Gastroesophageal sphincter (tissue), 4 donors: ENCODE results near the gene RFTN1. TPM values are rescaled to one million over a fixed set of nuclear protein-coding genes. Genes with fewer than 3 reads are reported as not detected.
A peak's percentile ranks its signal among the peaks of the same experiment; 100 is the strongest.

Source experiments
- ATAC-seq: fragments of 150-250 bp; one replicate; pipeline ENCODE4 v1.9.1; 2016; ENCODE audit warnings: mild to moderate bottlenecking, moderate library complexity
- H3K27ac ChIP-seq, 4 donors: fragments of 200-600 bp; sonication (generic) in 3 of 4; 1 replicate in 3 of 4; 2 replicates in 1 of 4; pipeline ENCODE4 v1.5.1; 2016 to 2019
- H3K27me3 ChIP-seq: fragments of 200-600 bp; sonication (generic); one replicate; pipeline ENCODE4 v1.5.1; 2019
- H3K36me3 ChIP-seq, 2 donors: fragments of 200-600 bp; sonication (generic); one replicate each; pipeline ENCODE4 v1.5.1; 2019; ENCODE audit warnings: control low read depth in 1 of 2
- H3K4me1 ChIP-seq, 3 donors: fragments of 200-600 bp; sonication (generic); 1 replicate in 2 of 3; 2 replicates in 1 of 3; pipeline ENCODE4 v1.5.1; 2016 to 2019; ENCODE audit warnings: control low read depth in 2 of 3
- H3K4me3 ChIP-seq, 2 donors: fragments of 200-600 bp; sonication (generic); one replicate each; pipeline ENCODE4 v1.5.1; 2019; ENCODE audit warnings: mild to moderate bottlenecking in 1 of 2, moderate library complexity in 1 of 2
- H3K9me3 ChIP-seq, 3 donors: fragments of 200-600 bp; sonication (generic); one replicate each; pipeline ENCODE4 v1.5.1; 2017 to 2019; ENCODE audit warnings: control low read depth in 2 of 3
- EP300 ChIP-seq: sonication (generic); formaldehyde crosslinking; IDR thresholded peaks from one replicate; pipeline ENCODE4 v1.6.1; 2017; ENCODE audit warnings: antibody characterized with exemption, mild to moderate bottlenecking
- POLR2A ChIP-seq, 2 donors: fragments of 450-650 bp; IDR thresholded peaks; one replicate each; pipeline ENCODE4 v1.6.1; 2017; ENCODE audit warnings: antibody characterized with exemption in 2 of 2, mild to moderate bottlenecking in 2 of 2, moderate library complexity in 1 of 2
- POLR2AphosphoS5 ChIP-seq: sonication (generic); formaldehyde crosslinking; IDR thresholded peaks from one replicate; pipeline ENCODE4 v1.6.1; 2017; ENCODE audit warnings: antibody characterized with exemption
- WGBS, 2 donors: methylation state at CpG; one replicate each; pipeline ENCODE4 v1.1.5; 2018; ENCODE audit warnings: low coverage in 1 of 2; 5-methylcytosine and 5-hydroxymethylcytosine counted together
- total RNA-seq, 4 donors: library from RNA; depleted of rRNA; stranded (reverse); fragments of >200 nt; gene quantifications; one replicate each; pipeline ENCODE4 v1.1.0, GENCODE V29; 2016
- TF ChIP-seq, protein P1 (sequence below), 4 experiments: fragments of 200-600 bp in 2 of 4; fragments of 450-650 bp in 2 of 4; sonication (generic) in 1 of 4; IDR thresholded peaks; one replicate each; pipeline ENCODE4 v1.5.1; 2017 to 2019; ENCODE audit warnings: antibody characterized with exemption in 4 of 4, mild to moderate bottlenecking in 2 of 4, moderate library complexity in 2 of 4

RFTN1 gene
- total RNA-seq, 4 donors from 2014 or later: 30.6 to 110 (median 68.2) TPM

DNA sequence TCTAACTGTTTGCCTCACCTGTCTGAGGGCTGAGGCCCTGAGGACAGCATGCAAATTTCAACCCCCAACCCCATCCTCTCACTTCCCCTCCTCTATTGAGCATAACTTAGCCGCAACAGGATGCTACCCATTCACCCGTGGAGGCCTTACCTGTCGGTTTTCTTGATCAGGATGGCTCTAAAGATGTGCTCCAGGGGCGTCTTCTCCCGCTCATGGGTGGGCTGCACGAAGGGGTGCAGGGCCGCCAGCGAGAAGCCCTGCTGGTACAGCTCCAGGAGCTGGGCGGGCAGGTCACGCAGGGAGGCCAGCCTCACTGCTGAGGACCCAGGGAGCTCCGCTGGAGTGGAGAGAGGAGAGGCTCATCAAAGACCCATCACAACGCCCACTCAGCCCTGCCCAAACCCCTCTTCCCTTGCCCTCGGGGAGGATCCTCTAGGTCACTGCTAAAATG, 79.8 kb downstream of the RFTN1 start:
- H3K27me3 ChIP-seq: no peaks in the 10 kb centered on the region
- no peak overlapping the region for H3K27ac ChIP-seq
- no peaks in the 10 kb centered on the region for H3K9me3 ChIP-seq
- no peak overlapping the region for H3K4me3 ChIP-seq
- H3K36me3 ChIP-seq: peaks cover 0 to 28% of the 10 kb centered on the region in 2 donors
- H3K4me1 ChIP-seq: peaks cover 0 to 39% (median 2%) of the 10 kb centered on the region in 3 donors
- TF ChIP-seq POLR2AphosphoS5: no peak
- no peak for TF ChIP-seq EP300
- TF ChIP-seq, protein P1, sequence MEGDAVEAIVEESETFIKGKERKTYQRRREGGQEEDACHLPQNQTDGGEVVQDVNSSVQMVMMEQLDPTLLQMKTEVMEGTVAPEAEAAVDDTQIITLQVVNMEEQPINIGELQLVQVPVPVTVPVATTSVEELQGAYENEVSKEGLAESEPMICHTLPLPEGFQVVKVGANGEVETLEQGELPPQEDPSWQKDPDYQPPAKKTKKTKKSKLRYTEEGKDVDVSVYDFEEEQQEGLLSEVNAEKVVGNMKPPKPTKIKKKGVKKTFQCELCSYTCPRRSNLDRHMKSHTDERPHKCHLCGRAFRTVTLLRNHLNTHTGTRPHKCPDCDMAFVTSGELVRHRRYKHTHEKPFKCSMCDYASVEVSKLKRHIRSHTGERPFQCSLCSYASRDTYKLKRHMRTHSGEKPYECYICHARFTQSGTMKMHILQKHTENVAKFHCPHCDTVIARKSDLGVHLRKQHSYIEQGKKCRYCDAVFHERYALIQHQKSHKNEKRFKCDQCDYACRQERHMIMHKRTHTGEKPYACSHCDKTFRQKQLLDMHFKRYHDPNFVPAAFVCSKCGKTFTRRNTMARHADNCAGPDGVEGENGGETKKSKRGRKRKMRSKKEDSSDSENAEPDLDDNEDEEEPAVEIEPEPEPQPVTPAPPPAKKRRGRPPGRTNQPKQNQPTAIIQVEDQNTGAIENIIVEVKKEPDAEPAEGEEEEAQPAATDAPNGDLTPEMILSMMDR (IDR thresholded peaks at IDR 0.05): no peak
- TF ChIP-seq POLR2A (IDR thresholded peaks at IDR 0.05): no peak
- no peak for ATAC-seq
- WGBS, 2 donors: 63% methylated on average over 2 of the region's 13 CpGs; no CpG with 5 or more reads in 1 of the 2 donors

DNA sequence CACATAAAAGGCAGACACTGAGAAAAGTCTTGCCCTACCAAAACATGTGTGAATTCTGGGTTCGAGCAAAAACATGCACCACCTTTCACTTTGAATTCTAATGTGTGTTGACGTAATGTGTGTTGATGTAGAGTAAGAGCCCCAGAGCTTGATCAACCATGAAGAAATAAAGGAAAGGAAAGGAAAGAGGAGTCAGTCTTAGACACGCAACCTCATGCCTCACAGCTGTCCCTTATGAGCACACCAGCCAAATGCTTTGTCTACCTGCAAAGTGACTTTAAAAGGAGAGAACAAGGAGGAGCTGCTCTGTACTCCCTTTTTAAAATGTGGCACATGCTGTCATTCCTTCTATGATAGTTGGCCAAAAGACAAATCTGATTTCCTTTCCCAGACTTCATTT, 80.8 kb downstream of the RFTN1 start:
- Histone ChIP-seq H3K9me3 (no peaks in the 10 kb centered on the region), H3K27ac (no peak overlapping the region), H3K4me1 (peaks cover 0 to 42% (median 2%) of the 10 kb centered on the region in 3 donors), H3K4me3 (no peak overlapping the region), H3K27me3 (no peaks in the 10 kb centered on the region), H3K36me3 (peaks cover 0 to 28% of the 10 kb centered on the region in 2 donors)
- no peak for TF ChIP-seq EP300
- no peak for TF ChIP-seq POLR2A (IDR thresholded peaks at IDR 0.05)
- TF ChIP-seq, protein P1 (IDR thresholded peaks at IDR 0.05): no peak
- no peak for TF ChIP-seq POLR2AphosphoS5
- ATAC-seq: no peak
- 87 to 93% methylated on average over 2 to 3 of the region's 3 CpGs for WGBS, 2 donors

DNA sequence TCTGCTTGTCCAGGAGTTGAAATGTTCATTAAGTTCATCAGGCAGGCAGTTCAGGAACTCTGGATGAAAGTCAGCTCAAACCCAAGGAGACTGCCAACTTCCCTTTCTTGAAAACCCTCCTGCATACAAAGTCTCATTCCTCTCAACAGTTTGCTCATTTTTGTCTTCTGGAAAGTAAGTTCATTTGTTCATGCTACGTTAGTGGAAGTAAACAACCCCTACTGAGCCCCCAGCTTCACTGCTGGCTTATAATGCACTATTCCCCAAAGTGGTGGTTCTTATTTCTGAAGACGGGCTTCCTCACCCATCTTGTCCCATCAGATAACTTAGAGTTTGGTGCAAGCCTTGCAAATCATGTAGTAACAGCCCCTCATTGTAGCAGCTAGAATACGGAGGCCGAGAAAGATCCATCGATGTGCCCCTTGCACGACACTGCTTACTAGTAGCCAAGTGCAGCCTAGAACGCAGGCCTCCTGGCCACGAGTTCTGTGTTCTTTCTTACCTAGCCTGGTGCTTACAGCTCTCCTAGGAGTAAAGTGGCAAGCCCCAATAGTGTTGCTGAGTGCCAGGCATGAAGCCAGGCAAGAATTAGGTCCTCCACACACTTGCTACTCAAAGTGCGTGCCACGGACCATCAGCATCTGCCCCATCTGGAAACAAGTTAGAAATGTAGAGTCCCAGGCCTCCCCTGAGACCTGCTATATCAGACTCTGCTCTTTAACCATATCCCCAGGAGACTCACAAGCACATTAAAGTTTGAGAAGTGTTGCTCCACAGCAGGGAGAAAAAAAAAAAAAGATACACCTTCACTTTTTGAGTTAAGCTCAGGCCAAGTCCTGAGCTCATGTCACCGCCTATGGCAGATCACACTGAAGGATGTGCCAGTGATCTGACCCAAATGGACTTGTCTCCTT, 82.5 kb downstream of the RFTN1 start:
- Histone ChIP-seq H3K36me3 (peaks cover 0 to 28% of the 10 kb centered on the region in 2 donors), H3K4me3 (no peak overlapping the region), H3K9me3 (no peaks in the 10 kb centered on the region), H3K27ac (no peak overlapping the region), H3K4me1 (peaks cover 2 to 40% (median 3%) of the 10 kb centered on the region in 3 donors), H3K27me3 (no peaks in the 10 kb centered on the region)
- TF ChIP-seq POLR2A (IDR thresholded peaks at IDR 0.05) (no peak), EP300 (no peak), POLR2AphosphoS5 (no peak)
- TF ChIP-seq, protein P1 (IDR thresholded peaks at IDR 0.05): no peak
- 75% methylated on average over 3 of the region's 11 CpGs for WGBS, 2 donors
- no peak for ATAC-seq

DNA sequence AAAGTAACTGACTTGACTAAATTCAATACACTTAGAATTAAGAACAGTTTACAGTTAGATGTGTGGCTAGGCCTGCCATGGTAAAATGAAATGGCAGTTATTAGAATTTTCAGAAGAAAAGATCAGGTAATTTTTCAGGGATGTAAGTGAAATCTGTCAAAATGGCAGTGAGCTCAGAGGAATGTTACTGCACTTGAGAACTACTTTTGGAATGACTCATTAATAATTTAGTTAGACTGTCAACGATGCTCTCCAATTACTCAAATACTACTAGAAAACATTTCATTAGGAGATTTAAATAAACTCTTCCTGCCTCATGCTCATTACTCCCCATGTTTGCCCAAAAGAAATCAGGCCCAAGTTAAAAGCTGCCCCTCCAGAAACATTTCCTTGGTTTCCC, 84.4 kb downstream of the RFTN1 start:
- H3K4me1 ChIP-seq: peaks cover 2 to 40% (median 3%) of the 10 kb centered on the region in 3 donors
- no peaks in the 10 kb centered on the region for H3K27me3 ChIP-seq
- no peak overlapping the region for H3K4me3 ChIP-seq
- 10 to 23% methylated on average over 1 of the region's 1 CpG for WGBS, 2 donors
- peak overlapping the region in 3 of 4 donors; percentile 6 to 46 (median 29) for H3K27ac ChIP-seq
- TF ChIP-seq POLR2A (IDR thresholded peaks at IDR 0.05) (no peak), EP300 (no peak), POLR2AphosphoS5 (no peak)
- TF ChIP-seq, protein P1 (IDR thresholded peaks at IDR 0.05): no peak
- ATAC-seq: no peak
- H3K9me3 ChIP-seq: no peaks in the 10 kb centered on the region
- peaks cover 0 to 28% of the 10 kb centered on the region in 2 donors for H3K36me3 ChIP-seq
